ENCODE results near the gene PFDN5.

PFDN5 gene

DNA sequence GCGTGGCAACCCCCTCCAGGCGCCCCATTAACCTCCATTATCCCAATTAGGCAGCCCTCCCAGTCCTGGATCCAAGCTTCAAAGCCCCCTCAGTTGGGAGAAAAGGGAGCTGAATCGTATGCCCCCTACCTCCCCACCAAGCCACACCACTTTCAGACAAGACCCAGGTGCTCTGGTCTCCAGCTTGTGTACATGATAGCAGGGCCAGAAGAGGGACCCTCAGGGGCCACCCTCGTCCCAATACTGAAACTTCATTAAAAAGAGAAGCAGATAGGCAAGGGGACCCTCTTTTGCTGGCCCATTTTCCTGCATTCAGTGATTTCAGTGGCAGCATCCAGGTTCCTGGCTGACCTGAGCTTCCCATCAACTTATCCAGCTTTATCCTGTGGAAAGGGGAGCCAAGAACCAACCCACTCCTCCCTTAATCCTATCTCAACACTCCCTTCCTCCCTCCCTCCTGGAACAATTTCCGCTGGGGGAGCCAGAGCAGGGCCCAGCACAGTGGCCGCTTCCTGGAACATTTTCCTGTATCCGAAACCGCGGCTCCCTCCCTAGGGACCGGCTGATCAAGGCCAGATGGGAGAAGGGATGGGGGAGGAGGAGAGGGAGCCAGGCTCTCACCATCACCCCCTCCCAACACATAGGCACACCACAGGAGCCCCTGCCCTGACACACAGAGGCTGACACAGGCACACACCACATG lies 50.3 kb downstream of the PFDN5 start:
- peaks cover 17% of the 10 kb centered on the region for H3K4me1 Mint-ChIP-seq
- H3K27me3 Mint-ChIP-seq, result peaks cover 3% of the 10 kb centered on the region
- no peaks in the 10 kb centered on the region for H3K36me3 Mint-ChIP-seq (ENCODE audit: low read depth)
- peak overlapping the region; percentile 92 for H3K4me3 Mint-ChIP-seq
- no peak for ATAC-seq
- H3K27ac Mint-ChIP-seq, result no peak overlapping the region
- no peaks in the 10 kb centered on the region for H3K9me3 Mint-ChIP-seq
- no peak for DNase-seq

DNA sequence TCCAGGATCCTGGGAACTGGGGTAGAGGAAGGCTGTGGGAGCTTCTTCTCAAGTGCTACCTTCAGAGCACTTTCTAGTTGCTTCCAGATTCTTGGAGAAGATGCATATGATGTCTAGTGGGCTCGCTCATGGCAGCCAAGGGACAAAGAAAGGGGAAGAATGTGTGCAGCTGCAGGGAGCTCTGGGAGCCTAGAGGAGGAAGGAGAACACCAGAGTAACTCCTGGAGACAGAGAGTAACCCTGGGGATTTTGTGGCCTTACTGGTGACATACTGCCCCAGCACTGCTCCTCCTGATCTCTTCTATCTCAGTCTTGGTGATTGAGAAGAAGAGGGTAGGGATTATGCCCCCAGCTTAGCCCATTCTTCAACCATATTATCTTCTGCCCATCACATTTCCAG lies 51.1 kb downstream of the PFDN5 start:
- DNase-seq (no peak), ATAC-seq (no peak)
- Mint-ChIP-seq H3K27me3 (peaks cover 2% of the 10 kb centered on the region), H3K9me3 (no peaks in the 10 kb centered on the region), H3K4me1 (peaks cover 14% of the 10 kb centered on the region), H3K36me3 (ENCODE audit: low read depth) (no peaks in the 10 kb centered on the region), H3K27ac (no peak overlapping the region), H3K4me3 (no peak overlapping the region)

DNA sequence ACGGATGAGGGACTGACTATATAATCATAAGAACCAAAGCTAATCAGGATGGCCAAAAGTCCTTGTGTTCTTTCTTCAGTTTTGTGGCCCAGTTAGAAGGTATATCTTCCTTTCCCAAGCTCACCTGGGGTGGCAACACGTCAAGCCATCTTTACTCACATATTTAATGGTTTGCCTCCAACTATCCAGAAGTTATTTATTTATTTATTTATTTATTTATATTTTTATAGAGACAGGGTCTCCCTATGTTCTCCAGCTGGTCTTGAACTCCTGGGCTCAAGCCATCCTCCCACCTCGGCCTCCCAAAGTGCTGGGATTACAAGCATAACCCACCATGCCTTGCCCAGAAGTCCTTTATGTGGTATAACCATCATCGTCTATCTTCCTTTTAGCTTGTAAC lies 52.6 kb downstream of the PFDN5 start:
- no peaks in the 10 kb centered on the region for H3K36me3 Mint-ChIP-seq (ENCODE audit: low read depth)
- DNase-seq (no peak), ATAC-seq (no peak)
- H3K4me3 Mint-ChIP-seq, result no peak overlapping the region
- no peak overlapping the region for H3K27ac Mint-ChIP-seq
- H3K4me1 Mint-ChIP-seq, result peaks cover 18% of the 10 kb centered on the region
- H3K27me3 Mint-ChIP-seq, result peaks cover 2% of the 10 kb centered on the region
- no peaks in the 10 kb centered on the region for H3K9me3 Mint-ChIP-seq

All from activated naive CD8-positive, alpha-beta T cell treated with anti-CD3 and anti-CD28 coated beads, Interleukin-2, amount 50 U/mL, for 24 hours (primary cell).